GM10847 (cell line): ENCODE results near the gene CPNE7.

Experiments used
- POLR2A ChIP-seq: IDR thresholded peaks from 2 replicates; pipeline ENCODE4 v1.6.1; 2011; ENCODE audit not compliant: insufficient read length; ENCODE audit errors: extremely low read depth

CPNE7 gene

DNA sequence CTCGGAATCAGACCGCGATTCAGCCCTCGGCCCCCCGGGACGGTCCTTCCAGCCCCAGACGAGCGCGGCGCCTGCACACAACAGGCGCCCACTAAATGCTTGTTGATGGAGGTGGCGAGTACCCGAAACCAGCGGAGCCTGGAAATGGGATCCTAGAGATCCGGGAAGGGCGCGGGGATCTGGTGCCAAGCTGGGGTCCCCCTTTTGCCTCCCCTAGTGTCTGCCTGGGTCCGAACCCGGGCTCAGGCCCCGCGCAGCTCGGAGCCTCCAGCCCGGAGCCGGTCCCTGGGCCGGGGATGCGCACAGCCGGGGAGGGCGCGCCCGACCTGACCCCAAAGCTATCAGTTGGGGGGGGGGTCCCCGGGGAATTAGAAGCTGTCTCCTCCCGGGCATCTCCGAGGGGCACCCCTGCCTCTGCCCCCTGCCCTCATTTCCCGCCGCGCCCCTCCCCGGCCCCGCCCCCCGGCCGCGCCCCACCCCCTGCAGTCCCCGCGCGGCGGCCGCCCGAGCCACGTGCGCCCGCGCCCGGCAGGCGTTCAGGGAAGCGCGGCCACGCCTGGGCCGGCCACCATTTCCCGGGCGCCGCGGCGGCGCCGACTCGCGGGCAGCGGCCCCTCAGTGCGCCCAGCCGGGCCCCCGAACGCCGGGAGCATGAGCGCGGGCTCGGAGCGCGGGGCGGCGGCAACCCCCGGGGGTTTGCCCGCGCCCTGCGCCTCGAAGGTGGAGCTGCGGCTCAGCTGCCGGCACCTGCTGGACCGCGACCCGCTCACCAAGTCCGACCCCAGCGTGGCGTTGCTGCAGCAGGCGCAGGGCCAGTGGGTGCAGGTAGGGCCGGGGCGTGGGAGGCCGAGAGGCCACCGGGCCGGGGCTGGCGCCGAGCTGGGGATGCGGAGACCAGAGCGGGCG is at the start of gene CPNE7:
Gene CPNE7, plus strand, starts transcription at position 512 of the 906 bp plus-strand sequence. Its CDS starts 140 bp downstream, at position 652.
- TF ChIP-seq POLR2A: no peak

GRCh38 chr16:89529097-89529496 is 46.5 kb upstream of the CPNE7 start:
- TF ChIP-seq POLR2A: no peak

DNA sequence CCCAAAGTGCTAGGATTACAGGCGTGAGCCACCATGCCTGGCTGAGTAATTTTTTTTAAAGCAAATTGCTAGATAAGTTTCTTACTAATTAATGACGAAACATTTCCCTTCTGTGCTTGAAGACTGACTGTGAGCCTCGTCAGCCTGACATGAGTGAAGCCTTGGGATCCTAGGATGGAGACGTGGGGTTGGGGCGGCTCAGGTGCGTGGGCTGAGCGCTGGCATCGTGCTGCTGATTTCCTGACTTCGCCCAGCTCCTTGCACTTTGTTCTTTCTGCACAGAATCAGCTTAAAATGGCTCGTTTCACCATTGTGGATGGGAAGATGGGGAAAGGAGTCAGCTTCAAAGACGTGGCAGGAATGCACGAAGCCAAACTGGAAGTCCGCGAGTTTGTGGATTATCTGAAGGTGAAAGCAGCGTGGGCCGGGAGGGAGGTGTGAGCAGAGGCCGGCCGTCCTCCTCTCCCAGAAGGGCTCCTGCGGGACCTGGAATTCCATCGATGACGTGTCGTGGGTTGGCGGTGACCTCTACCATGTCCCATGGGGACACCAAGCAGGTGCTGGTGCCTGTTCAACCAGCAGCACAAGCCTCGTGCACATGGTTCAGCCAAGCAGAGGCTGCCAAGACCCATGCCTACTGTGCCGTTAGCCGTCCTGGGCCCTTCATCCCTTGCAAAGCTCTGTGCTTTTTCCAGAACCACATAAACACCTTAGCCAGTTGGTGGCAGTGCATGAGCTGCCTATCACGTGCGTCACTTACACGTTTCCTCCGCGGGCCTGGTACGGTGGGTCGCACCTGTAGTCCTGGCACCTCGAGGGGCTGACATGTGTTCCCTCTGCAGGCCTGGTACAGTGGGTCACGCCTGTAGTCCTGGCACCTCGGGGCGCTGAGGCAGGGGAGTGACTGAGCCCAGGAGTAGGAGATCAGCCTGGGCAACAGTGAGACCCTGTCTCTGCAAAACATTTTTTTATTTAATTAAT is 44.9 kb upstream of the CPNE7 start:
- no peak for TF ChIP-seq POLR2A

DNA sequence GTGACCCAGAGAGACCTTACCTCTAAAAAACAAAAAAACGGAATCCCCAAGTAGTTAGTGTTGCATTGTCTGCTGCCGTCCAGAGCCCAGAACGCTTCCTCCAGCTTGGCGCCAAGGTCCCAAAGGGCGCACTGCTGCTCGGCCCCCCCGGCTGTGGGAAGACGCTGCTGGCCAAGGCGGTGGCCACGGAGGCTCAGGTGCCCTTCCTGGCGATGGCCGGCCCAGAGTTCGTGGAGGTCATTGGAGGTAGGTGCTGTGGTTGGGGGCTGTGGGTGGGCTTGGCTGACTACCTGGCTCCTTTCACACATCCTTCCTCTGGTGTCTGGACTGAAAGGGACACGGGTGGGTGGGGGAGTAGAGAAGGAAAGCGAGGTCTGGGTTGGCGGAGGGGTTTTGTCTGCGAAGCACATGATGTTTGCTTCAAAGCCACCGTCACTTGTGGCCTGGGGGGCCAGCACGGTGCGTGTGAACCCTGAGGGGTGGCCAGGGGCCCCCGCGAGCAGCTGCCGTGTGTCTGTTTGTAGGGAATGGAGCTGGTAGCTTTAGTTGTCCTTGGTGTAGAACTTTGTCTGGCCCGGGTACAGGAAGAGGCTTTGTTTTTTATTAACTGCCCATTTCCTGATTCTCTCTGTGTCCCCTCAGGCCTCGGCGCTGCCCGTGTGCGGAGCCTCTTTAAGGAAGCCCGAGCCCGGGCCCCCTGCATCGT is 43.6 kb upstream of the CPNE7 start:
- TF ChIP-seq POLR2A: no peak

GRCh38 chr16:89534252-89534756 is 41.3 kb upstream of the CPNE7 start:
- no peak for TF ChIP-seq POLR2A

- no peak for TF ChIP-seq POLR2A
Observed at GRCh38 chr16:89536371-89536770, 39.2 kb upstream of the CPNE7 start.

DNA sequence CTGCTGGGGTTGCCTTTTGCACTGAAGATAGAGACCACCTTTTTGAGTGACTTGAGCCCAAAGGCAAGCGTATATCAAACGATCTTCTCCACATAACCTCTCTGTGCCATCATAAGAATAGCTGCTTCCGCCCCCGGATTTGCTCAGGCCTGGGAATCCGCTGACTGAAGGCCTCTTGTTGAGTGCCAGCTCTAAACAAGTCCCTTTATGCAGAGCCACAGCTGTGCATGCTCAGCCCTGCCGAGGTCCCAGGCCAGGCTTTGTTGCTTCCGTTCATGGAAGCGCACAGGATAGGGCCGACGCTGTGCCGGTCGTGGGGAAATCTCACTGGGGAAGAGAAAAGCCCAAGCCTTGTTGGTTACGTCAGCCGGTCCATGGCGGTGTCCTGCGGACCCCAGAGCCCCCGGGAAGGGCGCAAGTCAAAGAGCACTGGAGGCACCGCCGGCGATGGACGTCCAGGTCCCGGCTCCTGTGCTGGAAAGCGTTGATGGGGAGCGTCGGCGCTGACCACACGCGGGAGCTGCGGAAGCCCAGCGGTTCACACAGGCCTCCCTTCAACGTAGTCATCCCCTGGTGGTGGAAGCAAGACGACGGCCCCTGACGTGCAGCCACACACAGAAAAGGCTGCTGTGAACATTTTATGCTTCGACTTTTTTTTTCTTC is 38.5 kb upstream of the CPNE7 start:
- no peak for TF ChIP-seq POLR2A

DNA sequence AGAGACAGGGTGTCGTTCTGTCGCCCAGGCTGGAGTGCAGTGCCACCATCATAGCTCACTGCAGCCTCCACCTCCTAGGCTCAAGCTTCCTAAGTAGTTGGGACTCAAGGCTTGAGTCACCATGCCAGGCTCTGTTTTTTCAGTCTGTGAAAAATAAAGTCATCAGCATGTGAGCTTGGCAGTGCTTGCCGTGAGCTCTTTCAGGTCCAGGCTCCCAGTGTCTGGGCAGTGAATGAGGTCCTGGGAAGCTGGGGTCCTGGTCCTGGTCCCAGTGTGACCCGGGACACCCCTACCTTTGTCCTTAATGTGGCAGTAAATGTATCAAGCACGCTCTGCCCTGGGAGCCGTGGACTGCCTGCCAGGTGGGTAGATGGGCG is 38.0 kb upstream of the CPNE7 start:
- TF ChIP-seq POLR2A: no peak

- no peak for TF ChIP-seq POLR2A
Observed at GRCh38 chr16:89538286-89538685, 37.3 kb upstream of the CPNE7 start.

DNA sequence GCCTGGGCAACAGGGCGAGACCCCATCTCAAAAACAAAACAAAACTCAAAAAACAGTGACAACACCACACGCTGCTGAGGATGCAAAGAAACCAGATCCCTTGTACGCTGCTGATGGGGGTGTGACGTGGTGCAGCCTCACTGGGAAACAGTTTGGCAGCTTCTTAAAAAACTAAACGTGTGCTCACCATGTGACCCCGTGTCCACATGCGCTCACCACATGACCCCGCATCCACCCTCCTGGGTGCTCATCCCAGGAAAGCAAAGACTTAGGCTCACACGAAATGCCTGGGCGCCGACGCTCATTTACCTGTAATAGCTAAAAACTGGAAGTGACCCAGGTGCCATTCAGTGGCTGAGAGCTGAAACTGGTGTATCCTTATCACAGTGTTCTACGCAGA is 35.0 kb upstream of the CPNE7 start:
- no peak for TF ChIP-seq POLR2A

DNA sequence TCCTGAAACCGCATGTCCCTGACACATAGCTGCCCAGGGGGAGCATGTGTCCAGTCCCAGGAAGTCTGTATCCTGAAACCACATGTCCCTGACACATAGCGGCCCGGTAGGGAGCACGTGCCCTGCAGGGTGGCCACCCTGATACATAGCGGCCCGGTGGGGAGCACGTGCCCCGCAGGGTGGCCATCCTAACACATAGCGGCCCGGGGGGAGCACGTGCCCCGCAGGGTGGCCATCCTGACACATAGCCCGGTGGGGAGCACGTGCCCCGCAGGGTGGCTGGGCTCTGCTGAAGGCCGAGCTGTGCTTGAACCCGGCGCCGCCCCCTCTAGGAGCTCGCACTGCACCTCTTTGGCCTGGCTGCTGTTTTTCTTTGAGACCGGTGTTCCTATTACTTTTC is 33.8 kb upstream of the CPNE7 start:
- no peak for TF ChIP-seq POLR2A

GRCh38 chr16:89544113-89544512 is 31.4 kb upstream of the CPNE7 start:
- TF ChIP-seq POLR2A: no peak

DNA sequence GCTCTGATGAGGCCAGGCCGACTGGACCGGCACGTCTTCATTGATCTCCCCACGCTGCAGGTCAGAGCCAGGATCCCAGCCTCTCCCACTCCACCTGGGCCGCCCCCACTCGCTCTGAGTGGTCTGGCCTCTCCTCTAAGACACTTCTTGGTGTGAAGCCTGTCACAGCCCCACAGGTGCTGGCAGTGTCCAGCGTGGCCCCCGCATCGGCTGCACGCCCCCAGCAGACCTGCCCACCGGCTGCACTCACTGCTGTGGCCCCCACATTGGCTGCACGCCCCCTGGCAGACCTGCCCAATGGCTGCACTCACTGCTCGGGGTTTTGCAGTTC is 30.9 kb upstream of the CPNE7 start:
- no peak for TF ChIP-seq POLR2A

DNA sequence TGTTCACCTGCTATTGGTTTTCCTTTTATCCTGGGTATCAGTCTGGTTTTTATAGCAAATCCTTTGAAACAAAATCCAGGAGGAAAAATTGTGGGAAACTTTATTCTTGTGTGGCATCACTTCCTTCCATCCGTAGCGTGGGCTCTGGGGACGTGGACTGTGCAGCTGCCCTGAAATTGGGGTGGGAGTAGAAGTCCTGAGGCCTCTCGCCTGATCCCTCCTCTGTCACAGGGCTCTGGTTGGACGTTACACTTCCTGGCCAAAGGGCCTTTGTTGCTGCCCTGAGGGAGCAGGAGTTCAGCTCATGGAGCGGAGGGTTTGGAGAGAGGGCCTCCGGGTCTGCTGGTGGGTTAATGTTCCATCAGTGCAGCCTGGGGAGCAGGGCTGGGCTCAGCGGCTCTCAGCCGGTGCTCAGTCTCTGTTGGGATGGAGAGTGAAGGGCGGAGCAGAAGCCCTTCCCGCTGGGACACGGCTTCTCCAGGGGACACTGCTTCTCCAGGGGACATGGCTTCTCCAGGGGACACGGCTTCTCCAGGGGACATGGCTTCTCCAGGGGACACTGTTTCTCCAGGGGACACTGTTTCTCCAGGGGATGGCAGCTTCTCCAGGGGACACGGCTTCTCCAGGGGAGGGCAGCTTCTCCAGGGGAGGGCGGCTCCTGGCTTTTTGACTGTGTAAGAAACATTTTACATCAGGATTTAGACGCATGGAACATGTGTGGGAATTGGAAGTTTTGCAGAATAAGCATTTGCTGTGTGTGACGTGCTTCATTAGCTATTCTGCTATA is 30.3 kb upstream of the CPNE7 start:
- TF ChIP-seq POLR2A: no peak

GRCh38 chr16:89545831-89546574 is 29.6 kb upstream of the CPNE7 start:
- no peak for TF ChIP-seq POLR2A
